ENCODE measurements around the gene RD3L.

The RD3L gene

DNA sequence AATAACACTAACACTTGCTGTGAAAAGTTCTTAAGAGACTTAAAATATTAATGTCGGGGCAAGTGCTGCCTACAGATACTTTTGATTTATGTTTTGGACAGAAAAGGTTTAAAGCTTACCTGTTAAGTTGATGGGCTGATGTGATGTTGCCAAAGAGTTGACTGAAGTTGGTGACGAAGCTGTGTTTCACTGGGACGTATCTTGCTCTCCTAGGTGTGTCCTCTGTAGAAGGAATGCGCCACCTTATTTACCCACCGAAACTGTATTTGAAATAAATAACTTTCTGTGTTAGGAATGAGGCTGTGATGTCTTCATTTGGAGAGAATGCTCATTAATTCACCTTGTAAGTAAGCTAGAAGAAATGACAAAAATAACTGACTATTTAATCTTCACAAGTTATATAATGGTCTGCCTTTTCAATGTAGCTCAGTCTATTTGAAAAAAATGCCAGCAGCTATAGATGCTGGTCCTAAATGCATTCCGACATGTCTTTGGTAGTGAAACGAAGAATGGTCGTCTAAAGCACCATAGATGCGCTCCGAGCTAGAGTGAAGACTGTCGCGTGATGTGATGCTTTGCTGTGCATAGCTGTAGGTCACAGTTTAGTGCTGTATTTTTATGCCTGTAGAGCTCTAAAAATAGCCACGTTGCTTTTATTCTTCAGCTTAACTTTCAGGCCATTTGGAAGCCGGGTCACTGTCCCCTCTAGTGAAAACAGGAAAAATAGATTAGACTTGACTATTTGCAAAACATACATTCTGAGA is at the start of gene RD3L:
TSS of gene RD3L (minus strand) at position 557 of the 764 bp plus-strand sequence. CDS start 834 bp downstream, outside the sequence.
- no peak for DNase-seq

DNA sequence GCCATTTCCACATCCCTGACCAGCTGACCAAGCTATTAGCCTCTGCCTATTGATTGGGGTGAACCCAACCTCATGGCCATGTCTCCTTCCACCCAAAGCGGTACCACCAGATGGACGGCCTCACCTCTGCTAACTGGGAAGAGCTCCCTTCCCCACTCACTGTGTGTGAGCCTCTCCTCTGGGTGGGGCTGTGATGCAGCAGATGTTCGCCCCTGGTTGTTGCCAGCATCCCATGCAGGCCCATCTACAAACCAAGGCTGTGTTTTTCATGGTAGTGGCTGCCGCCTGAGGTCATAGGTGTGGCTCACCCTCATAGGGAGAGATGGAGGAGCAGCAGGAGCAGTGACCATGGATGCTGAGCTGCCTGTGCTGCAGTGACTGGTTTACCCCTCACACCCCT is 47.6 kb upstream of the RD3L start:
- DNase-seq: no peak

DNA sequence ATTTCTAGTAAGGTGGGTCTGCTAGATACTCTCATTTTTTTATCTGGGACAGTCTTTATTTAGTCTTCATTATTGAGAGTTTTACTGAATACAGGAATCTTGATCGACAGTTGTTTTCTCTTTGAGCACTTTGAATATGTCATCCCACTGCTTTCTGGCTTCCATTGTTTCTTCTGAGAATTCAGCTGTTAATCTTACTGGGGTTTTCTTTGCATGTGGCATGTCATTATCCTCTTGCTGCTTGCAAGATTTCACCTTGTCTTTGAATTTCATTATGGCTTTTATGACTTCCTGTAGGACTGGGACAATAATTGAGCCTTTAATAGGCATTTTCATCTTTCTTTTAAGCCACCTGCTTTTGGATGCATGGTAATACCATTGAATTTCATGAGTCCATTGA is 46.7 kb upstream of the RD3L start:
- no peak for DNase-seq

DNA sequence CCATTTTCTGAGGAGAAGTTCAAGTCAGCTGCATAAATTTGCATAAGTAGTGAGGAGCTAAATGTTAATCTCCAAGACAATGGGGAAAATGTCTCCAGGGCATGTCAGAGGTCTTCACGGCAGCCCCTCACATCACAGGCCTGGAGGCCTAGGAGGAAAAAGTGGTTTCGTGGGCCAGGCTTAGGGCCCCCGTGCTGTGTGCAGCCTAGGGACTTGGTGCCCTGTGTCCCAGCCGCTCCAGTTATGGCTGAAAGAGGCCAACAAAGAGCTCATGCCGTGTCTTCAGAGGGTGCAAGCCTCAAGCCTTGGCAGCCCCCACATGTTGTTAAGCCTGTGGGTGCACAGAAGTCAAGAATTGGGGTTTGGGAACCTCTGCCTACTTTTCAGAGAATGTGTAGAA is 41.9 kb upstream of the RD3L start:
- DNase-seq: no peak

- DNase-seq: peak; percentile 41
Observed at GRCh38 chr14:103980623-103981238, 38.4 kb upstream of the RD3L start.

GRCh38 chr14:103974575-103974974 is 32.2 kb upstream of the RD3L start:
- no peak for DNase-seq

GRCh38 chr14:103973354-103973753 is 31.0 kb upstream of the RD3L start:
- no peak for DNase-seq

GRCh38 chr14:103969961-103970360 is 27.6 kb upstream of the RD3L start:
- DNase-seq: no peak

DNA sequence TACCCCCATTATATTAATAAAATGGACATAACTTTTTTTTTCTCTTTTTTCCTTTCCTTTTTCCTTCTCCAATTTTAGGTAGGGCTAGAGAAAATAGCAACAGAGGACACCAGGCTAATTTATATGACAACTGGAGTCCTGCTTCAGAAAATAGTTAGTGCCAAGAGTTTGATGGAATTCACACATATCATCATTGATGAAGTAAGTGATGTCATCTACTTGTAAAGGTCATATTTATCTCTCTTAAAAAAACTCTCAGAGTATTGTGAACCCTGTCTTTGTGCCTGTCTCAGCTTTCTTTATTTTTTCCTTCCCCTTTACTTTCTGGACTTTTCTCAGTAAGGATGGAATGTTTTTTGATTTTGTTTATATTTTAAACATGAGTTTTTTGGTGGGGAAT is 24.3 kb upstream of the RD3L start:
- no peak for DNase-seq

- DNase-seq: no peak
Observed at GRCh38 chr14:103961928-103962578, 19.7 kb upstream of the RD3L start.

GRCh38 chr14:103960457-103961055 is 18.2 kb upstream of the RD3L start:
- no peak for DNase-seq

- DNase-seq: no peak
Observed at GRCh38 chr14:103949131-103949790, 6.9 kb upstream of the RD3L start.

DNA sequence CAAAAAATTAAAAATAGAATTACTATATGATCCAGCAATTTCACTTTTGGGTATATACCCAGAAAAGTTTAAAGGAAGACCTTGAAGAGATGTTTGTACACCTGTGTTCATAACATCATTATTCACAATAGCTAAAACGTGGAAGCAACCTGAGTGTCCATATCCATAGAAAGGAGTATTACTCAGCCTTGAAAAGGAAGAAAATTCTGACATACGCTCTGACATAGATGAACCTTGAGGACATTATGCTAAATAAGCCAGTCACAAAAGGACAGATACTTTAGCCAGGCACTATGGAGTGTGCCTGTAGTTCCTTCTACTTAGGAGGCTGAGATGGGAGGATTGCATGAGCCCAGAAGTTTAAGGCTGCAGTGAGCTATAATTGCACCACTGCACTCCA is 6.1 kb upstream of the RD3L start:
- no peak for DNase-seq

GRCh38 chr14:103946975-103947374 is 4.6 kb upstream of the RD3L start:
- no peak for DNase-seq

GRCh38 chr14:103943673-103944072 is 1.3 kb upstream of the RD3L start:
- no peak for DNase-seq

DNA sequence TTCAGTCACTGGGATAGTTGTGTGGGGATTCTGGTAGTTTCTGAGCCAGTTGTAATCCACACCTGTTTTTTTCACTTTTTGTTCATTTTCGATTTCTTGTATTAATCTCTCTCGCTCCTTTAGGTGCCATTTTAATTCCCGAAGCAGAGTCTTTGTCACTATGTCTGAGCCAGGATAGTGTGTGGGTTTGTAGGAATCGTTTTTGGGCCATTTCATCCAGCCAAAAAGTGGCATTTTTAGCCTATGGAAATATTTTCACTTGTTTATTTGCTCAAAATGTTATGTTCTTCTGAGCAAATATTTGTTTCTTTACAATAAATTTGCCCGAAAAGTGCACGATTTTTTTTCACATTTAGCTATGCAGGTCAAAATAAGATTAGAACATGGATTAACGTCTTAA is 867 bp downstream of the RD3L start:
- no peak for DNase-seq

- DNase-seq: no peak
Observed at GRCh38 chr14:103935102-103935501, 7.2 kb downstream of the RD3L start.

GRCh38 chr14:103932791-103933490 is 9.4 kb downstream of the RD3L start:
- no peak for DNase-seq

DNA sequence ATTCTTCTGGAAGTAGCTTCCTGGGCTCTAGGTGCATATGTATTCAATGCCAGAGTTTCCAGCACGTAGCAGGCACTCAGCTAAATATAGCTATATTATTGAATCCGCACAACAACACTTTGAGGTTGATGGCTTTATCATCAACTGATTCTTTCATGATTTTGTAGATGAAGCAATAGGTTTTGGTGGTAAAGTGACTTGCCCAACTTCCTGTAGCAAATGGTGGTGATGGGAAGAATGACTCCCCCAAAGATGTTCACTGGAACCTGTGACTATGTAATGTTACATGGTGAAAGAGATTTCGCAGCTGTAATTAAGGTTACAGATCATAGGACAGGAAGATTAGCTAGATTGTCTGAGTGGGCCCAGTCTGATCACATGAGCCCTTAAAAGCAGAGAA is 10.9 kb downstream of the RD3L start:
- DNase-seq: no peak

- DNase-seq: no peak
Observed at GRCh38 chr14:103930051-103930604, 12.2 kb downstream of the RD3L start.

GRCh38 chr14:103928011-103928890 is 14.1 kb downstream of the RD3L start, which contains the start of gene TDRD9:
TSS of gene TDRD9 (plus strand) at chr14:103928456. CDS start at chr14:103928510, 54 bp downstream.
- no peak for DNase-seq
